ENCODE results near the gene MCM5.

DNA sequence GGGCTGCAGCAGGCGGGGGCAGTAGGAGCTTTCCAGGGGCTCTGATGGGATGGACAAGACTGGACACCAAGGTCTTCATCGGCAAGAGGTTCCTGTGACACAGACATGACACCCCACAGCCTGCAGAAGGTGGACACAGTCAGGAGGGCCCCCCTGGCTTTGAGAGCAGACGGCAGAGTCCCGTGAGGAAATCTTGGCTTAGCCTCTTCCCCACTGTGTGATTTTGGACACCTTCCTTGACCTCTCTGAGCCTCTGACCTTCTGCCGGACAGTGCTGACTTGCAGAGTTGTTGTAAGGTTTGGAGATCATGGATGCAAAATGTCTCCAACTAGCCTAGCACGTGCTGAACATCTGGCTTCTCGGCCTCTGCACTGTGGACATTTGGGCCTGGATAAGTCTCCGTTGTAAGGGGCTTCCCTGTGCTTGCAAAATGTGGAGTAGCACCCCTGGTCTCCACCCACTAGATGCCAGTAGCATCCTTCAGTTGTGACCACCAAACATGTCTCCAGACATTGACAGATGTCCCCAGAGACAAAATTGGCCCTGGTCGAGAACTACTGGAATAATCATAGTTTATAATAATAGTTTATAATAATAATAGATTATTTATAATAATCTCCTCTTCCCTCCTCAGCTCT, 54.6 kb downstream of the MCM5 start:
- TF ChIP-seq, protein P1, sequence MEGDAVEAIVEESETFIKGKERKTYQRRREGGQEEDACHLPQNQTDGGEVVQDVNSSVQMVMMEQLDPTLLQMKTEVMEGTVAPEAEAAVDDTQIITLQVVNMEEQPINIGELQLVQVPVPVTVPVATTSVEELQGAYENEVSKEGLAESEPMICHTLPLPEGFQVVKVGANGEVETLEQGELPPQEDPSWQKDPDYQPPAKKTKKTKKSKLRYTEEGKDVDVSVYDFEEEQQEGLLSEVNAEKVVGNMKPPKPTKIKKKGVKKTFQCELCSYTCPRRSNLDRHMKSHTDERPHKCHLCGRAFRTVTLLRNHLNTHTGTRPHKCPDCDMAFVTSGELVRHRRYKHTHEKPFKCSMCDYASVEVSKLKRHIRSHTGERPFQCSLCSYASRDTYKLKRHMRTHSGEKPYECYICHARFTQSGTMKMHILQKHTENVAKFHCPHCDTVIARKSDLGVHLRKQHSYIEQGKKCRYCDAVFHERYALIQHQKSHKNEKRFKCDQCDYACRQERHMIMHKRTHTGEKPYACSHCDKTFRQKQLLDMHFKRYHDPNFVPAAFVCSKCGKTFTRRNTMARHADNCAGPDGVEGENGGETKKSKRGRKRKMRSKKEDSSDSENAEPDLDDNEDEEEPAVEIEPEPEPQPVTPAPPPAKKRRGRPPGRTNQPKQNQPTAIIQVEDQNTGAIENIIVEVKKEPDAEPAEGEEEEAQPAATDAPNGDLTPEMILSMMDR (IDR thresholded peaks at IDR 0.05; ENCODE audit: low read length), result no peak
- TF ChIP-seq EZH2 (IDR thresholded peaks at IDR 0.05; ENCODE audit: borderline replicate concordance, low read length), result no peak
